Lower leg skin (tissue), 3 donors: ENCODE measurements around the gene HS6ST3.

ENCODE experiments used
- POLR2A ChIP-seq, 2 donors: fragments of 450-650 bp; IDR thresholded peaks; one replicate each; pipeline ENCODE4 v1.6.1; 2016 to 2017; ENCODE audit warnings: antibody characterized with exemption in 2 of 2, mild to moderate bottlenecking in 1 of 2, moderate library complexity in 1 of 2
- TF ChIP-seq, protein P1 (sequence below), 3 donors: fragments of 450-650 bp; IDR thresholded peaks; one replicate each; pipeline ENCODE4 v1.5.1; 2016; ENCODE audit warnings: antibody characterized with exemption in 3 of 3, mild to moderate bottlenecking in 3 of 3, moderate library complexity in 2 of 3

GRCh38 chr13:96746886-96747285 is 657.0 kb downstream of the HS6ST3 start:
- TF ChIP-seq, protein P1, sequence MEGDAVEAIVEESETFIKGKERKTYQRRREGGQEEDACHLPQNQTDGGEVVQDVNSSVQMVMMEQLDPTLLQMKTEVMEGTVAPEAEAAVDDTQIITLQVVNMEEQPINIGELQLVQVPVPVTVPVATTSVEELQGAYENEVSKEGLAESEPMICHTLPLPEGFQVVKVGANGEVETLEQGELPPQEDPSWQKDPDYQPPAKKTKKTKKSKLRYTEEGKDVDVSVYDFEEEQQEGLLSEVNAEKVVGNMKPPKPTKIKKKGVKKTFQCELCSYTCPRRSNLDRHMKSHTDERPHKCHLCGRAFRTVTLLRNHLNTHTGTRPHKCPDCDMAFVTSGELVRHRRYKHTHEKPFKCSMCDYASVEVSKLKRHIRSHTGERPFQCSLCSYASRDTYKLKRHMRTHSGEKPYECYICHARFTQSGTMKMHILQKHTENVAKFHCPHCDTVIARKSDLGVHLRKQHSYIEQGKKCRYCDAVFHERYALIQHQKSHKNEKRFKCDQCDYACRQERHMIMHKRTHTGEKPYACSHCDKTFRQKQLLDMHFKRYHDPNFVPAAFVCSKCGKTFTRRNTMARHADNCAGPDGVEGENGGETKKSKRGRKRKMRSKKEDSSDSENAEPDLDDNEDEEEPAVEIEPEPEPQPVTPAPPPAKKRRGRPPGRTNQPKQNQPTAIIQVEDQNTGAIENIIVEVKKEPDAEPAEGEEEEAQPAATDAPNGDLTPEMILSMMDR (IDR thresholded peaks at IDR 0.05): no peak
- TF ChIP-seq POLR2A (IDR thresholded peaks at IDR 0.05): no peak
